Neural cell (in vitro differentiated cells): Measurements from ENCODE around the gene ATXN2. TPM values are rescaled to one million over a fixed set of nuclear protein-coding genes. Genes with fewer than 3 reads are reported as not detected.

ENCODE experiments used
- H2AFZ ChIP-seq: fragments of 200-600, 300-800 bp; sonication (generic), shearing (Covaris generic); 2 replicates; pipeline ENCODE4 v1.6.0; 2014; ENCODE audit warnings: low read depth, mild to moderate bottlenecking, antibody characterized with exemption, low read length, moderate library complexity
- H3F3A ChIP-seq: fragments of 200-600 bp; shearing (Covaris generic); 2 replicates; pipeline ENCODE4 v1.6.1; 2016; ENCODE audit warnings: mild to moderate bottlenecking, moderate library complexity, mixed read lengths, antibody characterized with exemption, low read length; ENCODE audit not compliant: insufficient read depth, poor library complexity, severe bottlenecking
- H3K27ac ChIP-seq: fragments of 200-600, 300-800 bp; sonication (generic), shearing (Covaris generic); 2 replicates; pipeline ENCODE4 v1.5.1; 2014; ENCODE audit warnings: mild to moderate bottlenecking, low read length, moderate library complexity
- H3K27me3 ChIP-seq: fragments of 300-800, 200-600 bp; sonication (generic), shearing (Covaris generic); 2 replicates; pipeline ENCODE4 v1.6.0; 2014; ENCODE audit warnings: mild to moderate bottlenecking, low read depth, low read length, moderate library complexity; ENCODE audit not compliant: insufficient read depth
- H3K36me3 ChIP-seq: fragments of 300-800, 200-600 bp; sonication (generic), shearing (Covaris generic); 2 replicates; pipeline ENCODE4 v1.5.1; 2014; ENCODE audit warnings: mild to moderate bottlenecking, antibody characterized with exemption, low read length, moderate library complexity; ENCODE audit not compliant: insufficient read depth
- H3K4me2 ChIP-seq: fragments of 300-800, 200-600 bp; sonication (generic), shearing (Covaris generic); 2 replicates; pipeline ENCODE4 v1.6.0; 2014; ENCODE audit warnings: mild to moderate bottlenecking, low read length
- H3K4me3 ChIP-seq: fragments of 300-800, 200-600 bp; sonication (generic), shearing (Covaris generic); 2 replicates; pipeline ENCODE4 v1.5.1; 2014; ENCODE audit warnings: mild to moderate bottlenecking, low read length, moderate library complexity
- H3K79me2 ChIP-seq: fragments of 200-600 bp; shearing (Covaris generic); replicated peaks from 2 replicates; pipeline ENCODE4 v1.6.0; 2014; ENCODE audit warnings: mild to moderate bottlenecking, low read length, moderate library complexity; ENCODE audit not compliant: insufficient read depth
- H3K9ac ChIP-seq: fragments of 300-800, 200-600 bp; sonication (generic), shearing (Covaris generic); 2 replicates; pipeline ENCODE4 v1.6.1; 2016; ENCODE audit warnings: mild to moderate bottlenecking, low read length, mixed read lengths
- H3K9me2 ChIP-seq: fragments of 200-600 bp; shearing (Covaris generic); 2 replicates; pipeline ENCODE4 v1.6.1; 2016; ENCODE audit warnings: mild to moderate bottlenecking, low read length, mixed read lengths; ENCODE audit not compliant: insufficient read depth
- H3K9me3 ChIP-seq: fragments of 200-600, 300-800 bp; sonication (generic), shearing (Covaris generic); 2 replicates; pipeline ENCODE4 v1.6.1; 2016; ENCODE audit warnings: mild to moderate bottlenecking, mixed run types, low read length, moderate library complexity, mixed read lengths
- H4K20me1 ChIP-seq: fragments of 200-600 bp; shearing (Covaris generic); 2 replicates; pipeline ENCODE4 v1.6.1; 2016; ENCODE audit warnings: mild to moderate bottlenecking, mixed run types; ENCODE audit not compliant: insufficient read depth
- EP300 ChIP-seq: fragments of 450-650 bp; conservative IDR thresholded peaks from 2 replicates; pipeline ENCODE4 v1.6.1; 2014; ENCODE audit warnings: antibody characterized with exemption, mild to moderate bottlenecking, moderate library complexity; ENCODE audit not compliant: poor library complexity, severe bottlenecking
- EZH2 ChIP-seq: fragments of 200-600, 300-800 bp; shearing (Covaris generic), sonication (generic); IDR thresholded peaks from 2 replicates; pipeline ENCODE4 v1.6.1; 2014; ENCODE audit warnings: antibody characterized with exemption, low read length, borderline replicate concordance, mild to moderate bottlenecking; ENCODE audit not compliant: insufficient read depth, poor library complexity, severe bottlenecking
- MXI1 ChIP-seq: fragments of 450-650 bp; conservative IDR thresholded peaks from 2 replicates; pipeline ENCODE4 v1.6.1; 2014; ENCODE audit warnings: antibody characterized with exemption, mild to moderate bottlenecking; ENCODE audit not compliant: poor library complexity, severe bottlenecking
- POLR2AphosphoS5 ChIP-seq: IDR thresholded peaks from 2 replicates; pipeline ENCODE4 v1.6.1; 2012
- RAD21 ChIP-seq: fragments of 450-650 bp; conservative IDR thresholded peaks from 2 replicates; pipeline ENCODE4 v1.6.1; 2014; ENCODE audit warnings: antibody characterized with exemption, mild to moderate bottlenecking, moderate library complexity
- SMC3 ChIP-seq: fragments of 450-650 bp; conservative IDR thresholded peaks from 2 replicates; pipeline ENCODE4 v1.6.1; 2014; ENCODE audit warnings: antibody characterized with exemption, mild to moderate bottlenecking, moderate library complexity; ENCODE audit not compliant: poor library complexity
- TAF1 ChIP-seq: IDR thresholded peaks from 2 replicates; pipeline ENCODE4 v1.6.1; 2012; ENCODE audit warnings: low read depth
- polyA plus RNA-seq: library from polyadenylated mRNA; depleted of rRNA; stranded (reverse); fragments of >200 nt; gene quantifications from 2 replicates; pipeline ENCODE4 v1.2.3, GENCODE V29; 2014
- TF ChIP-seq, protein P1 (sequence below): fragments of 450-650 bp; IDR thresholded peaks from 2 replicates; pipeline ENCODE4 v1.5.1; 2014; ENCODE audit warnings: antibody characterized with exemption, mild to moderate bottlenecking, moderate library complexity; ENCODE audit not compliant: poor library complexity, severe bottlenecking
- TF ChIP-seq, protein P2 (sequence below): IDR thresholded peaks from 2 replicates; pipeline ENCODE4 v1.6.1; 2012; ENCODE audit warnings: borderline replicate concordance

The ATXN2 gene
- polyA plus RNA-seq, 1 donor from 2014 or later, result 12.6 TPM

DNA sequence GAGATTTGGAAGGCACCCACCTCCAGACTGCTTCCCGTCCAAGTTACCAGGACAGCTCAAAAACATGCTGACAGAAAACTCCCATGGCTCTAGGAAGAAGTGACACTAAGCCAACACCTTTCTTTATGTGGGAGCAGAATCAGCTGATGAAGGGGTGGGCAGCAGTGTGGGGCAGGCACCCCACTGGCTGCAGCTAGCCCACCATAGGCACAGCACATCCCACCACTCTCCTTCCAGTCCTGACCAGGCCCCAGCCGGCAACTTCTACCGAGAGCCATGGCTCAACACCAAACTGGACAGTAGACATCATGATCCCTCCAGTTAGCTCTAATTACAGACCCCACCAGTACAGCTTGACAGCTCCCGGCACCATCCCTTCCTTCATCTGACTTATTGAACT, 148.4 kb downstream of the ATXN2 start:
- Histone ChIP-seq H2AFZ (no peak overlapping the region), H4K20me1 (no peaks in the 10 kb centered on the region), H3K9me3 (no peaks in the 10 kb centered on the region), H3K4me2 (no peak overlapping the region), H3K9me2 (no peaks in the 10 kb centered on the region), H3K27me3 (no peaks in the 10 kb centered on the region), H3K79me2 (no peaks in the 10 kb centered on the region), H3K36me3 (peaks cover 5% of the 10 kb centered on the region), H3K9ac (no peak overlapping the region), H3K27ac (no peak overlapping the region), H3K4me3 (no peak overlapping the region), H3F3A (no peaks in the 10 kb centered on the region)
- TF ChIP-seq, protein P1, sequence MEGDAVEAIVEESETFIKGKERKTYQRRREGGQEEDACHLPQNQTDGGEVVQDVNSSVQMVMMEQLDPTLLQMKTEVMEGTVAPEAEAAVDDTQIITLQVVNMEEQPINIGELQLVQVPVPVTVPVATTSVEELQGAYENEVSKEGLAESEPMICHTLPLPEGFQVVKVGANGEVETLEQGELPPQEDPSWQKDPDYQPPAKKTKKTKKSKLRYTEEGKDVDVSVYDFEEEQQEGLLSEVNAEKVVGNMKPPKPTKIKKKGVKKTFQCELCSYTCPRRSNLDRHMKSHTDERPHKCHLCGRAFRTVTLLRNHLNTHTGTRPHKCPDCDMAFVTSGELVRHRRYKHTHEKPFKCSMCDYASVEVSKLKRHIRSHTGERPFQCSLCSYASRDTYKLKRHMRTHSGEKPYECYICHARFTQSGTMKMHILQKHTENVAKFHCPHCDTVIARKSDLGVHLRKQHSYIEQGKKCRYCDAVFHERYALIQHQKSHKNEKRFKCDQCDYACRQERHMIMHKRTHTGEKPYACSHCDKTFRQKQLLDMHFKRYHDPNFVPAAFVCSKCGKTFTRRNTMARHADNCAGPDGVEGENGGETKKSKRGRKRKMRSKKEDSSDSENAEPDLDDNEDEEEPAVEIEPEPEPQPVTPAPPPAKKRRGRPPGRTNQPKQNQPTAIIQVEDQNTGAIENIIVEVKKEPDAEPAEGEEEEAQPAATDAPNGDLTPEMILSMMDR, result no peak
- TF ChIP-seq RAD21, result no peak
- TF ChIP-seq SMC3, result no peak

DNA sequence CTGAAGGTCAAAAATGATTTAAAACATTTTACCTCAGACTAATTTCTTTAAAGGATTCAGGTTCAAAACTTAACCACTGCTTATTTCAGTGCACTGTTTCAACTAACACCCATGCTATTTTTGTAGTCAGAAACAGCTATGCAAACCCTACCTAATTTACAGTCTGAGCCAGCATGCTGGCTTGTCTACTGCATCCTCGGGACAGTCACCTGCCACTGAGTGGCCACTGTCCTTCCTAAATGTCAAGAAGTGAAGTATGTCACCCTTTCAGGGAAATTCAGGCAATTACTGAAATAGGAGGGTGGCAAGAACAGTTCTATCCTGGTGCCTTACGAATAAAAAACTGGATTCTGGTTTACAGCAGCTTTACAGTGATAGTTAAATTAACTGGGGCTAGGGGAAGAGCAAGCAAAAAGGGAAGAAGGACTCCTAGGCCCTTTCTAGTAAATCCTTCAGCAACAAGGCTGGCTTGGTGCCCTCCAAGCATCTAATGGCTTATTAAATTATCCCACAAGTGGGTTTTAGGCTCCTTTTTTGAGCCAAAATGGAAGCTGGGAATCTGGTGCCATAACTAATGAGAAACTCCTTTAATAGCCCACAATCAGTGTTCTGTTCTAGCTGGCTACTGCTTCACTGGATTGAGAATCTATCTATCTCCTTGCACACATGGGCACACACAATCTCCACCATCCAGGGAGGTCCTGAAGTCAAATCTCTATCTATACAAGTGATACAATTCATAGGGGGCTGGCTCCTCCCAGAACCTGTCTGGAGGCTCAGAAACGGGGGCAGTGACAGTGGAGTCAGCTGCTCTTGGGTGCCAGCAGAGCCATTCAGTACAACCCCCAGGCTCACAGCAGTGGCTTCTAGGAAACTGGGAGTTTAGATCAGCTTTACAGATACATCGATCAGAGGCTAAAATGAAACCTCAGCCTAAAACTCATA, 150.0 kb downstream of the ATXN2 start:
- H3K4me3 ChIP-seq, result no peak overlapping the region
- H3K27ac ChIP-seq, result no peak overlapping the region
- no peak overlapping the region for H3K4me2 ChIP-seq
- H3K36me3 ChIP-seq, result peaks cover 5% of the 10 kb centered on the region
- TF ChIP-seq, protein P1, result no peak
- TF ChIP-seq TAF1 (no peak), MXI1 (no peak), EP300 (no peak), EZH2 (no peak), RAD21 (no peak), POLR2AphosphoS5 (no peak), SMC3 (no peak)
- TF ChIP-seq, protein P2, sequence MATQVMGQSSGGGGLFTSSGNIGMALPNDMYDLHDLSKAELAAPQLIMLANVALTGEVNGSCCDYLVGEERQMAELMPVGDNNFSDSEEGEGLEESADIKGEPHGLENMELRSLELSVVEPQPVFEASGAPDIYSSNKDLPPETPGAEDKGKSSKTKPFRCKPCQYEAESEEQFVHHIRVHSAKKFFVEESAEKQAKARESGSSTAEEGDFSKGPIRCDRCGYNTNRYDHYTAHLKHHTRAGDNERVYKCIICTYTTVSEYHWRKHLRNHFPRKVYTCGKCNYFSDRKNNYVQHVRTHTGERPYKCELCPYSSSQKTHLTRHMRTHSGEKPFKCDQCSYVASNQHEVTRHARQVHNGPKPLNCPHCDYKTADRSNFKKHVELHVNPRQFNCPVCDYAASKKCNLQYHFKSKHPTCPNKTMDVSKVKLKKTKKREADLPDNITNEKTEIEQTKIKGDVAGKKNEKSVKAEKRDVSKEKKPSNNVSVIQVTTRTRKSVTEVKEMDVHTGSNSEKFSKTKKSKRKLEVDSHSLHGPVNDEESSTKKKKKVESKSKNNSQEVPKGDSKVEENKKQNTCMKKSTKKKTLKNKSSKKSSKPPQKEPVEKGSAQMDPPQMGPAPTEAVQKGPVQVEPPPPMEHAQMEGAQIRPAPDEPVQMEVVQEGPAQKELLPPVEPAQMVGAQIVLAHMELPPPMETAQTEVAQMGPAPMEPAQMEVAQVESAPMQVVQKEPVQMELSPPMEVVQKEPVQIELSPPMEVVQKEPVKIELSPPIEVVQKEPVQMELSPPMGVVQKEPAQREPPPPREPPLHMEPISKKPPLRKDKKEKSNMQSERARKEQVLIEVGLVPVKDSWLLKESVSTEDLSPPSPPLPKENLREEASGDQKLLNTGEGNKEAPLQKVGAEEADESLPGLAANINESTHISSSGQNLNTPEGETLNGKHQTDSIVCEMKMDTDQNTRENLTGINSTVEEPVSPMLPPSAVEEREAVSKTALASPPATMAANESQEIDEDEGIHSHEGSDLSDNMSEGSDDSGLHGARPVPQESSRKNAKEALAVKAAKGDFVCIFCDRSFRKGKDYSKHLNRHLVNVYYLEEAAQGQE, result no peak
- no peaks in the 10 kb centered on the region for H3K9me2 ChIP-seq
- H3K9me3 ChIP-seq, result no peaks in the 10 kb centered on the region
- H3K27me3 ChIP-seq, result no peaks in the 10 kb centered on the region
- H3K9ac ChIP-seq, result no peak overlapping the region
- H2AFZ ChIP-seq, result no peak overlapping the region
- H3F3A ChIP-seq, result no peaks in the 10 kb centered on the region
- no peaks in the 10 kb centered on the region for H3K79me2 ChIP-seq
- no peaks in the 10 kb centered on the region for H4K20me1 ChIP-seq
